ENCODE results near the gene INHBB. TPM values are rescaled to one million over a fixed set of nuclear protein-coding genes. Genes with fewer than 3 reads are reported as not detected.
"Not testable (repeated sequence)": the region's sequence is repeated elsewhere in the genome, so short reads cannot be mapped to it uniquely, and the experiment has no call there.

Gene INHBB
- total RNA-seq, 1 donor, result 0.10 TPM

DNA sequence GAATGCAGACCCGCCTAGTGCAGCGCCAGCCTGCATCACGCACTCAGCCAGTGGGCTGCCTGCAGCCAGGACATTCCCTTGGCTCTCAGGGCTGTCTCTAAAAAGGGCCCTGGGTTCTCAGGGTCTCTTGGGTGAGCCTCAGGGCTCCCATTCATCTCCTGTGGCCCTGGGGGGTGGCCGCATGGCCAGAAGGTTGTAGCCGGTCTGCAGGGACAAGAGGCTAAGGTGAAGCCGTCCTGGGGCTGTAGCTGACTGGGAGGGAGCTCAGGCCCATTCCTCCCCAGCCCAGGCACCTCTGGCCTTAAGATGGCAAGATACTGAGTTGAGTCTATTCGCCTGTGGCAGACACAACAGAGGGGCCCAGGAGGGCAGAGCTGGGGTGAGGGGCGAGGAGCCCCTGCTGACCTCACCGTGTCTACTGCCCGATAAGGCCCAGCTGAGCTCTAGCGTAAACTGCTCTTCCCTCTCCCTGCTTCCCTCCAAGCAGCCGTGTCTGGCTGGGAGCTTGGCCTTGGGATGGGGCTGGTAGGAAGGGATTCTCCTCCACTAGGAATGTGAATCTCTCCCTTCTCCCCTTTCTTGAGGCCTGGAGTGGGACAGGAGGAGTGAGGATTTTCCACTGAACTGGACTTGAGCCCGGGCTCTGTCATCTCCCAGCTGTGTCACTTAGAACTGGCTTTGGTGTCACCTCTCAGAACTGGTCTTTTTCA, 37.9 kb downstream of the INHBB start:
- no peak overlapping the region for H3K4me3 ChIP-seq (ENCODE audit: low read length)

DNA sequence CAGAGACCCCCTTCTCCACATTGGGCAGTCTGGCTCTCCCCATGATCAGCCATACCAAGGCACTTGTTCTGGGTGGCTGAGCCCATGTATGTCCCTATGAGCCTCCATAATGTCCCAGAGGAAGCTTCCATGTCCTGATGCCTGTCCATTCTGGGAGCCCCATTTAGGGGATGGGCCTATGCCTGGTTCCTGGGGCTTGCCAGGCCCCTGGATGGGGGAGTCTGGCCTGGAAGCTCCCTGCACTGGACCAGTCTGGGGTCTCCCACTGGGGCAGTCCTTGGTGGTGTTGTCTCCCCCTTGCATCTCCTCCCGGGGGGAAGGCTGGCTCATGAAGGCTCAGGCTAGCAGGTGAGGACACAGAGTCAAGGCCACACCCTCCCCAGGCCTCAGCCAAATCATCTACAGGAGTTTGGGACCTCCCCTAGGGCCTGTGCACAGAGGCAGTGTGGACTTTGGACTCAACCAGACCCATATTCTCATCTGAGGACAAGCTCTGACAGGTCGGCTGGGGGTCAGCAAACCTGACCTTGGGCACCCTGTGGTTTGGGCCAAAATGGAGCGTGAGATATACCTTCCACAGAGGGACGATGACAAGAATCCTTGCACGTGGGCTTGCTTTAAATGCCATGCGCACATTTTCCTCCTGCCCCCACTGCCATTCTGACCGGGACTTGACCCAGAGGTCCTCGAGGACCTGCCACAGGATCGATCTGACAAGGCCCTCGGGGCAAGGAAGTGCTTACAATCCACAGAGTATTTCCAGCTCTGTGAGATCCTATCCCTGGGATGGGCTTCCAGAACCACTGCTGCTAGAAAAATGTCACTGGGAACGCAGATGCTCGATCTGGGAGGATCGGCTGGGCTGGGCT, 38.8 kb downstream of the INHBB start:
- H3K4me1 ChIP-seq (ENCODE audit: insufficient read depth, low read length), result no peaks in the 10 kb centered on the region
- H3K4me3 ChIP-seq (ENCODE audit: low read length), result no peak overlapping the region
- no peaks in the 10 kb centered on the region for H3K9me3 ChIP-seq (ENCODE audit: low read depth, low read length)
- H3K27me3 ChIP-seq (ENCODE audit: insufficient read depth, low read length), result no peaks in the 10 kb centered on the region

More for the DNA sequence above, 37.9 kb downstream of the INHBB start:
- Histone ChIP-seq H3K27me3 (ENCODE audit: insufficient read depth, low read length) (no peaks in the 10 kb centered on the region), H3K9me3 (ENCODE audit: low read depth, low read length) (no peaks in the 10 kb centered on the region), H3K4me1 (ENCODE audit: insufficient read depth, low read length) (no peaks in the 10 kb centered on the region)

GRCh38 chr2:120385355-120386127, 39.6 kb downstream of the INHBB start:
- Histone ChIP-seq H3K9me3 (ENCODE audit: low read depth, low read length) (no peaks in the 10 kb centered on the region), H3K27me3 (ENCODE audit: insufficient read depth, low read length) (no peaks in the 10 kb centered on the region), H3K4me1 (ENCODE audit: insufficient read depth, low read length) (no peaks in the 10 kb centered on the region), H3K4me3 (ENCODE audit: low read length) (no peak overlapping the region)

GRCh38 chr2:120388222-120389035, 42.5 kb downstream of the INHBB start:
- no peaks in the 10 kb centered on the region for H3K4me1 ChIP-seq (ENCODE audit: insufficient read depth, low read length)
- no peak overlapping the region for H3K4me3 ChIP-seq (ENCODE audit: low read length)
- no peaks in the 10 kb centered on the region for H3K27me3 ChIP-seq (ENCODE audit: insufficient read depth, low read length)
- no peaks in the 10 kb centered on the region for H3K9me3 ChIP-seq (ENCODE audit: low read depth, low read length)

DNA sequence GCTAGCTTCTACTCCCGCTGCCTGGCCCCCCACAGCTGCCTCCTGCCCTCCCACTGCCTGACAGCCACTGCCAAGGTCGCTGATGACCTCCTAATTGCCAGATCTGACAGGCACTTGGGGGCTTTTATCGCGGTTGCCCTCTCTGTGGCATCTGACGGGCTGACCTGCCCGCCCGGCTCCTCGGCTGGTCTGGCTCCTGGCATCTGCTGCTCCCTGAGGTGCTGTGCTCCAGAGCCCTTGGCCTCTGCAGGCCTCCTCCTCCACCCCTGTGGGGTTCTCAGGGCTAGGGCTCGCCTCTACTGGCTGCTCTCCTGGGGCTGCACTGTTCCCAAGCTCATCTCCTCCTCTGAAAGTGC, 43.1 kb downstream of the INHBB start:
- H3K27me3 ChIP-seq (ENCODE audit: insufficient read depth, low read length), result no peaks in the 10 kb centered on the region
- no peak overlapping the region for H3K4me3 ChIP-seq (ENCODE audit: low read length)
- no peaks in the 10 kb centered on the region for H3K4me1 ChIP-seq (ENCODE audit: insufficient read depth, low read length)
- H3K9me3 ChIP-seq (ENCODE audit: low read depth, low read length), result no peaks in the 10 kb centered on the region

GRCh38 chr2:120390381-120391055, 44.6 kb downstream of the INHBB start:
- H3K9me3 ChIP-seq (ENCODE audit: low read depth, low read length), result no peaks in the 10 kb centered on the region

GRCh38 chr2:120391382-120391781, 45.4 kb downstream of the INHBB start:
- H3K9me3 ChIP-seq (ENCODE audit: low read depth, low read length); H3K4me3 ChIP-seq (ENCODE audit: low read length); H3K27me3 ChIP-seq (ENCODE audit: insufficient read depth, low read length); H3K4me1 ChIP-seq (ENCODE audit: insufficient read depth, low read length): not testable (repeated sequence)

More at GRCh38 chr2:120390381-120391055, 44.6 kb downstream of the INHBB start:
- H3K4me3 ChIP-seq (ENCODE audit: low read length), result no peak overlapping the region
- H3K4me1 ChIP-seq (ENCODE audit: insufficient read depth, low read length), result no peaks in the 10 kb centered on the region
- H3K27me3 ChIP-seq (ENCODE audit: insufficient read depth, low read length), result no peaks in the 10 kb centered on the region

- Histone ChIP-seq H3K4me1 (ENCODE audit: insufficient read depth, low read length) (no peaks in the 10 kb centered on the region), H3K27me3 (ENCODE audit: insufficient read depth, low read length) (no peaks in the 10 kb centered on the region), H3K4me3 (ENCODE audit: low read length) (no peak overlapping the region), H3K9me3 (ENCODE audit: low read depth, low read length) (no peaks in the 10 kb centered on the region)
Observed at GRCh38 chr2:120391911-120392665, 46.2 kb downstream of the INHBB start.

- H3K4me3 ChIP-seq (ENCODE audit: low read length), result no peak overlapping the region
- no peaks in the 10 kb centered on the region for H3K4me1 ChIP-seq (ENCODE audit: insufficient read depth, low read length)
- H3K9me3 ChIP-seq (ENCODE audit: low read depth, low read length), result no peaks in the 10 kb centered on the region
- no peaks in the 10 kb centered on the region for H3K27me3 ChIP-seq (ENCODE audit: insufficient read depth, low read length)
Observed at GRCh38 chr2:120392923-120393322, 47.0 kb downstream of the INHBB start.

- Histone ChIP-seq H3K9me3 (ENCODE audit: low read depth, low read length) (no peaks in the 10 kb centered on the region), H3K27me3 (ENCODE audit: insufficient read depth, low read length) (no peaks in the 10 kb centered on the region), H3K4me1 (ENCODE audit: insufficient read depth, low read length) (no peaks in the 10 kb centered on the region), H3K4me3 (ENCODE audit: low read length) (no peak overlapping the region)
Observed at GRCh38 chr2:120393456-120393855, 47.5 kb downstream of the INHBB start.

DNA sequence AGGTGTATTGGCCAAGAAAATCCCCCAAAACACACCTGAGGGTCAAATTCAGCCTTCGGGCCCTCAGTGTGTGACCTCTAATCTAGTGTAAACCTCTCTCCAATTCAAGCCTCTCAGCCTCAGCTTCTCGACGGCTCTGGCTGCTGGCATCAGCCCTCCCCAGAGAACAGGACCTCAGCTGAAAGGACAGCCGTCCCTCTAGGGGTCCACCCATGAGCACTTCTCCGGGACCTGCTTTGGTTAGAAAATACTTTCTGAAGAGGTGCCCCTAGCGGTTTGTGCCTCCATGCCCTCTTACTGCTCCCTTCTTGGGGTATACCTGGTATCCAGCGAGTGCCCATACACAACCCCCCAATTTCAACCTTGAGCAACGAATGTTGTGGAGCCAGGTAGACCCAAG, 48.8 kb downstream of the INHBB start:
- Histone ChIP-seq H3K27me3 (ENCODE audit: insufficient read depth, low read length) (no peaks in the 10 kb centered on the region), H3K4me3 (ENCODE audit: low read length) (no peak overlapping the region), H3K4me1 (ENCODE audit: insufficient read depth, low read length) (no peaks in the 10 kb centered on the region), H3K9me3 (ENCODE audit: low read depth, low read length) (no peaks in the 10 kb centered on the region)

DNA sequence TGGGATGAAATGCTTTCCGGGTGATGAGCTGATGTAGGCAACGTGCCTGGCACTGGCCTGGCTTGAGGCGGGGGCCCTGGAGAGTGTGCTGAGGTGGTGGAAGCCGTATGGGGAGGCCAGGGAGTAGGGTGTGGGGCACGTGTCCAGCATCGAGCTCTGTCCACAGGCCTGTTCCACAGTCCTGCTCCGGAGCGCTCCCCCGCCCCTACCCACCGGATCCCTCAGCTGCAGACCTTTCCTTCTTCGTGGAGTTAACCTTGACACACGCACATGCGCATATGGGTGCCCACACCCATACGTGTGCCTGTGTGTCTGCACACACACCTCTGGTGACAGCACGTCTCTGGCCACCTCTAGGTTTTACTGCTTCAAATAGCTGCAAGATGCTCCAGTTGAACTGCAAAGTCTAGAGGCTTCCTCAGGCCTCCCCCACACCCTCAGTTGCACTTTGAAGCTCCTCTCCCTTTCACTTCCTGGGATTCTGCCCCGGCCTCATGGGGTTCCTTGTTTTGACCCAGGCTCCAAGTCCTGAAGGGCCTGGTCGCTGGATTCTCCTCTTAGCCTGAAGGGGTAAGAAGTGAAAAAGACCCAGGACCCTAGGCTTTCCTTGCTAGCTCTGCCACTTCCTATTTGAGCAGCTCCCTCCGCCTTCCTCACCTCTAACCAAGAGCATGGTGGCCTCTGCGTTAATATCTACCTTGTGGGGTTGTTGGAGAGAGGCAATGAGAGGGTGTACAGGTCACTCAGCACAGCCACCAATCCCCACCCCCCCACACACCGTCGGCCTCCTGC, 49.5 kb downstream of the INHBB start:
- no peaks in the 10 kb centered on the region for H3K27me3 ChIP-seq (ENCODE audit: insufficient read depth, low read length)
- H3K4me3 ChIP-seq (ENCODE audit: low read length), result no peak overlapping the region
- H3K4me1 ChIP-seq (ENCODE audit: insufficient read depth, low read length), result no peaks in the 10 kb centered on the region
- no peaks in the 10 kb centered on the region for H3K9me3 ChIP-seq (ENCODE audit: low read depth, low read length)

Measured in mononuclear cell (primary cell).